H1 (cell line): Measurements from ENCODE around the gene EED. TPM values are rescaled to one million over a fixed set of nuclear protein-coding genes. Genes with fewer than 3 reads are reported as not detected.

Source experiments
- BCL11A ChIP-seq, 2 experiments: IDR thresholded peaks; one replicate each; pipeline ENCODE4 v1.6.1; 2011; ENCODE audit warnings: low read depth in 2 of 2, low read length in 2 of 2, mild to moderate bottlenecking in 2 of 2
- CTBP2 ChIP-seq: IDR thresholded peaks from 2 replicates; pipeline ENCODE4 v1.7.0; 2011; ENCODE audit warnings: borderline replicate concordance, mild to moderate bottlenecking, moderate library complexity, mixed read lengths, low read length; ENCODE audit not compliant: insufficient read depth, insufficient read length
- SP4 ChIP-seq: IDR thresholded peaks from 2 replicates; pipeline ENCODE4 v1.6.1; 2012; ENCODE audit warnings: low read length, inconsistent platforms
- polyA plus RNA-seq, 7 experiments: library from polyadenylated mRNA; depleted of rRNA in 3 of 7; stranded (reverse) in 5 of 7; unstranded in 2 of 7; fragments of >200 nt in 5 of 7; fragments of 200-250 nt in 2 of 7; gene quantifications; 1 replicate in 5 of 7; 2 replicates in 1 of 7; 4 replicates in 1 of 7; pipeline versions ENCODE4 v1.2.1 to v1.2.3, GENCODE V29; 2011 to 2013; ENCODE audit warnings: missing spikeins in 2 of 7, mixed read lengths in 2 of 7
- total RNA-seq: library from RNA; stranded (reverse); fragmentation: NEBNext Ultra II Directional; extraction: Animal tissue kit (Norgen Biotek cat#: 25700); gene quantifications from 2 replicates; pipeline ENCODE4 v1.2.1, GENCODE V29; 2021

EED gene
- total and polyA plus RNA-seq, 2 of the 8 experiments (the other 6 are each of a cell fraction or from before 2014, with no cell fraction given) = 12.6 to 26.9 TPM

- TF ChIP-seq BCL11A (IDR thresholded peaks at IDR 0.05; ENCODE audit: low read depth in 2 of 2, low read length in 2 of 2) (no peak), SP4 (no peak), CTBP2 (no peak)
Observed at GRCh38 chr11:86259730-86260129, 15.2 kb downstream of the EED start (continued).
